Measurements from ENCODE around the gene COQ3.

Gene COQ3

GRCh38 chr6:99334526-99335127, 59.4 kb downstream of the COQ3 start:
- FAIRE-seq (no peak), DNase-seq (ENCODE audit: low spot score) (peak; percentile 17)

GRCh38 chr6:99333068-99333467, 60.9 kb downstream of the COQ3 start:
- FAIRE-seq: no peak
- no peak for DNase-seq (ENCODE audit: low spot score)

DNA sequence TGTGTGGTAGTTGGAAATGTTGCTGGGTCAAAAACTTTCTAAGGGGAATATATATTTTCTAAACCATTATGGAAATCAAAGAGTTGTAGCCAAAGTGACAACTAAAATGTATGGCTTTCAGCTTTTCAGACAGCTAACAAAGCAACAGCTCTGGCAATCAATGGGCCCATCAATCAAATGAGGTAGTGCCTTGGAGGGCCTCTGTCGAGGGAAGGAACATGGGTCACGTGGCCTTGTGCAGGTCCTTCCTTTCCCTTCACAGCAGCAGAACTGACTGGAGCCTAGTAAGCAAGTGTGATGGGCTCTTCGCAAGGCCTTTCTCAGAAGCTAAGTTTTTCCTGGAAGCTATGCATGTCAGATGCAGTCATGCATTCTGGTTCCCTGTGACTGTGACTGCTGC, 62.5 kb downstream of the COQ3 start:
- FAIRE-seq: no peak
- DNase-seq (ENCODE audit: low spot score): no peak

- DNase-seq (ENCODE audit: low spot score): peak; percentile 16
- FAIRE-seq: peak; percentile 8
Measured at GRCh38 chr6:99330159-99330558, 63.8 kb downstream of the COQ3 start.

- DNase-seq (ENCODE audit: low spot score): no peak
Measured at GRCh38 chr6:99324996-99325395, 69.0 kb downstream of the COQ3 start.

More at GRCh38 chr6:99324996-99325395, 69.0 kb downstream of the COQ3 start:
- no peak for FAIRE-seq
